GM13977 (cell line): Measurements from ENCODE around the gene NEURL4.

Source experiments
- DNase-seq: peaks from one replicate; pipeline ENCODE4 v3.0.0; 2012; ENCODE audit warnings: low spot score
- in situ Hi-C: fragments of 300-500 bp; cut with MboI; formaldehyde crosslinking; loops from one replicate; pipeline ENCODE4 v1.12.0; 2022; ENCODE audit warnings: low sequenced_read_pairs, low pct_unique_long_range_greater_than_20kb, mixed read lengths, inconsistent platforms; ENCODE audit not compliant: unreplicated experiment
- TF ChIP-seq, protein P1 (sequence below): IDR thresholded peaks from 2 replicates; pipeline ENCODE4 v1.5.1; 2012; ENCODE audit warnings: mild to moderate bottlenecking, control low read depth; ENCODE audit not compliant: insufficient read depth; ENCODE audit errors: extremely low read depth, missing control alignments

NEURL4 gene

GRCh38 chr17:7280519-7281073 lies 48.5 kb downstream of the NEURL4 start:
- TF ChIP-seq, protein P1, sequence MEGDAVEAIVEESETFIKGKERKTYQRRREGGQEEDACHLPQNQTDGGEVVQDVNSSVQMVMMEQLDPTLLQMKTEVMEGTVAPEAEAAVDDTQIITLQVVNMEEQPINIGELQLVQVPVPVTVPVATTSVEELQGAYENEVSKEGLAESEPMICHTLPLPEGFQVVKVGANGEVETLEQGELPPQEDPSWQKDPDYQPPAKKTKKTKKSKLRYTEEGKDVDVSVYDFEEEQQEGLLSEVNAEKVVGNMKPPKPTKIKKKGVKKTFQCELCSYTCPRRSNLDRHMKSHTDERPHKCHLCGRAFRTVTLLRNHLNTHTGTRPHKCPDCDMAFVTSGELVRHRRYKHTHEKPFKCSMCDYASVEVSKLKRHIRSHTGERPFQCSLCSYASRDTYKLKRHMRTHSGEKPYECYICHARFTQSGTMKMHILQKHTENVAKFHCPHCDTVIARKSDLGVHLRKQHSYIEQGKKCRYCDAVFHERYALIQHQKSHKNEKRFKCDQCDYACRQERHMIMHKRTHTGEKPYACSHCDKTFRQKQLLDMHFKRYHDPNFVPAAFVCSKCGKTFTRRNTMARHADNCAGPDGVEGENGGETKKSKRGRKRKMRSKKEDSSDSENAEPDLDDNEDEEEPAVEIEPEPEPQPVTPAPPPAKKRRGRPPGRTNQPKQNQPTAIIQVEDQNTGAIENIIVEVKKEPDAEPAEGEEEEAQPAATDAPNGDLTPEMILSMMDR = peak; percentile 83
- peak; percentile 86 for DNase-seq
- in situ Hi-C loops = no loop called here

GRCh38 chr17:7279448-7279847 lies 49.7 kb downstream of the NEURL4 start:
- TF ChIP-seq, protein P1 = no peak
- in situ Hi-C loops = no loop called here
- DNase-seq = no peak

DNA sequence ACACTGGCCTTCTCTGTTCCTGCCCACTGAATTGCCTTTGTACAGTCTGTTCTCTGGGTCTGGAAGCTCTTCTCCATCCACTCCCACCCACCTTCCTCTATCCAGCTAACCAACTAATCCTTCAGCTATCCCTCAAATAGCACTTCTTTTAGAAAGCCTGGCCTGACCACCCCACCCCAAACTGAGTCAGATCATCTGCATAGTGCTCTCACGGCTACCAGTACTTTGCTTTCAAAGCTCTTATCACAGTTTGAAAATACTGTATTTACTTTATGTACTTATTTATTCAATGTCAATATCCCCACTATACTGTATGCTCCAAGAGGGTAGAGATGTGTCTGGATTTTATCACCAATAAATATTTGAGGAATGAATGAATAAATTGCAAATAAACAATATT lies 62.4 kb downstream of the NEURL4 start:
- TF ChIP-seq, protein P1 = no peak
- DNase-seq = no peak
- in situ Hi-C loops = no loop called here
